Measurements from ENCODE around the gene RTL5.
"Not testable (repeated sequence)": the region's sequence is repeated elsewhere in the genome, so short reads cannot be mapped to it uniquely, and the experiment has no call there.

Gene RTL5

GRCh38 chrX:72131317-72132294 lies at the start of gene RTL5:
Gene RTL5 (minus strand): TSS chrX:72131915.
- peak; percentile 27 to 61 for DNase-seq

- no peak for DNase-seq
Observed at GRCh38 chrX:72180539-72180938, 48.8 kb upstream of the RTL5 start.

GRCh38 chrX:72176981-72177380 lies 45.3 kb upstream of the RTL5 start:
- DNase-seq = no peak

GRCh38 chrX:72176289-72176688 lies 44.6 kb upstream of the RTL5 start:
- DNase-seq = not testable (repeated sequence)

- no peak for DNase-seq
Observed at GRCh38 chrX:72169008-72169728, 37.5 kb upstream of the RTL5 start.

GRCh38 chrX:72165551-72165950 lies 33.8 kb upstream of the RTL5 start:
- no peak for DNase-seq

GRCh38 chrX:72159769-72160168 lies 28.1 kb upstream of the RTL5 start:
- DNase-seq = no peak

- DNase-seq = no peak
Observed at GRCh38 chrX:72158773-72159172, 27.1 kb upstream of the RTL5 start.

- no peak for DNase-seq
Observed at GRCh38 chrX:72146527-72146926, 14.8 kb upstream of the RTL5 start.

GRCh38 chrX:72145181-72145580 lies 13.5 kb upstream of the RTL5 start:
- DNase-seq = no peak

- no peak for DNase-seq
Observed at GRCh38 chrX:72143609-72143907, 11.8 kb upstream of the RTL5 start.

GRCh38 chrX:72142794-72143608 lies 11.3 kb upstream of the RTL5 start:
- DNase-seq = no peak

- DNase-seq = no peak
Observed at GRCh38 chrX:72142094-72142793, 10.5 kb upstream of the RTL5 start.

- no peak for DNase-seq
Observed at GRCh38 chrX:72141372-72142004, 9.8 kb upstream of the RTL5 start.

- DNase-seq = no peak
Observed at GRCh38 chrX:72139538-72139937, 7.8 kb upstream of the RTL5 start.

GRCh38 chrX:72137846-72138495 lies 6.3 kb upstream of the RTL5 start:
- DNase-seq = no peak

GRCh38 chrX:72133851-72134546 lies 2.3 kb upstream of the RTL5 start:
- no peak for DNase-seq

- DNase-seq = no peak
Observed at GRCh38 chrX:72132456-72132855, 741 bp upstream of the RTL5 start.

GRCh38 chrX:72130762-72131250 lies 909 bp downstream of the RTL5 start:
- no peak for DNase-seq

- no peak for DNase-seq
Observed at GRCh38 chrX:72130156-72130761, 1.5 kb downstream of the RTL5 start.

Data from SW 1271 (cell line).